ENCODE data around the gene OR6V1.
A peak's percentile ranks its signal among the peaks of the same experiment; 100 is the strongest.

OR6V1 gene, protein sequence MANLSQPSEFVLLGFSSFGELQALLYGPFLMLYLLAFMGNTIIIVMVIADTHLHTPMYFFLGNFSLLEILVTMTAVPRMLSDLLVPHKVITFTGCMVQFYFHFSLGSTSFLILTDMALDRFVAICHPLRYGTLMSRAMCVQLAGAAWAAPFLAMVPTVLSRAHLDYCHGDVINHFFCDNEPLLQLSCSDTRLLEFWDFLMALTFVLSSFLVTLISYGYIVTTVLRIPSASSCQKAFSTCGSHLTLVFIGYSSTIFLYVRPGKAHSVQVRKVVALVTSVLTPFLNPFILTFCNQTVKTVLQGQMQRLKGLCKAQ

GRCh38 chr7:143052041-143052440 is at the start of gene OR6V1:
Gene OR6V1 (plus strand): TSS chr7:143052341. CDS start chr7:143052341, 0 bp downstream.
- no peak for DNase-seq (ENCODE audit: low spot score)

DNA sequence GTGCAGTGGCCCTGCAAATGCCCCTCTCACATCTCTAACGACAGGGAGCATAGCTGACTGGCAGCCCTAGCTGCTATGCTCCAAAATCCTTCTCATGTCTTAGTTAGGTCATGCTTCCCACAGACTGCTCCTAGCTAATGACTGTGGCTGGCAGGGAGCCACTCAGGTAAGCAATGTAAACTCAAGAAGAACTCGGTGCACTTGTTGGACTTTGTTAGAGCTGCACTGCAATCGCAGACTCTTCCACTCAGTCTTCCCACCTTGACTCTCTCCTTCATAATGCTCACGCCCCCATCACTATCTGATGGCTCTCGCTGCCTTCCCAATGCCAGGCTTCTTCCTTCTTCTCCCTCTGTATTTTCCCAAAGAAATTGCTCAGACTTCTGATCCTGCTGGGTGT is 49.2 kb upstream of the OR6V1 start:
- no peak for DNase-seq (ENCODE audit: low spot score)

DNA sequence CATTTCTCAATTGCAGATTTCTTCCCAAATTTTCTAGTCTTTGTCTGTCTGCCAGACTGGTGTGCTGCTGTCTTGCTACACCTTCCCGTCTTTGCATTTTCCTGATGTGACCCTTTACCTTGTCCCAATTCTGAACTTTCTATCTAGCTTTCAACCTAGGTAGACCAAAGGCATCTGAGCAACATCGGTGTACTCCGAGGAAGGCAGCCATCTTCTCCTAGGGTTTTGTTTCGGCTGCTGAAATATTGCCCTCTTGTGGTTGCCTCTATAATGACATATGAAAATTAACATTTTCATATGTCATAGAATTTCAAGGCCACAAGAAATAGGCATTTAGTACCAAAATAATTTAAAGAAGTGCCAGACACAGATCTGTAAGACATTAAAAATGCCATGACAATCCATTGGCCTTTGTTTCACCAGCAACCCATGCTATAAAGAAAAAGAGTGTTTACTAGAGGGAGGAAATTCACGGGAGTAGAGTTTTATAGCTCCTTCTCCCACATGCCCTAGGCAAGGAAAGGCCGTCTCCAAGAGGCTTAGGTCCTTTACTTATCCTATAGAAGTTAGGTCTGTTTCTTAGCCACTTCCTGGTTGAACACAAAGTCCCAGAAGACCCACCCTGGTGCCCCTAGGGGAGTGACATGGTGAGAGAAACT is 48.6 kb upstream of the OR6V1 start:
- DNase-seq (ENCODE audit: low spot score) = peak; percentile 52

DNA sequence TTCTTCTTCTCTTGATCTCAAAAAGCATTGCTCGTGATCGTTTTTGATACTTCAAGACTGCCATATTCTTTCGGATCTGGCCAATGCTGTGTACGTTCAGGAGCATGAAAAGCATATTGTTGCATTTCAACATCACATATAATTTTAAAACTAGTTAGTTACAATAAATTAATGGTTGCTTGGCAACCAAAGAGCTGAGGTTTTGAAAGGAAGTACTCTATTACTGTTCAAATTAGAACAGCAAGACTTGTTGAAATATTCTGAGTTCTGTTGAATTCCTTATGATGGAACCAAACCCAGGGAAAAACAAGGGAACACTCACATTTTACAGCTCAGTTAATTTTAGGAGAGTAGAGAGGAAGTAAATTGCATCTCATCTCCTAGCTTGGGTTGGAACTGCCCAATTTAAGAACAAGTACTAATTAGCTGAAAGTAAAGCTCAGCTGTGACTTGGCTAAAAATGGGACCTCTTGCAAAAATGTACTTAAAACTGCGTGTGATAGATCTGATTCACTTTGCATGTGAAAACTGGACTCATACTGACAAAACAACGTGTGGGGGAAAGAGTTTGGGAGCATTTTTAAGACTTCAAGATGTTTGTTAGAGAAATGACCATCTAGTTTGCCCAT is 46.4 kb upstream of the OR6V1 start:
- DNase-seq (ENCODE audit: low spot score) = no peak

DNA sequence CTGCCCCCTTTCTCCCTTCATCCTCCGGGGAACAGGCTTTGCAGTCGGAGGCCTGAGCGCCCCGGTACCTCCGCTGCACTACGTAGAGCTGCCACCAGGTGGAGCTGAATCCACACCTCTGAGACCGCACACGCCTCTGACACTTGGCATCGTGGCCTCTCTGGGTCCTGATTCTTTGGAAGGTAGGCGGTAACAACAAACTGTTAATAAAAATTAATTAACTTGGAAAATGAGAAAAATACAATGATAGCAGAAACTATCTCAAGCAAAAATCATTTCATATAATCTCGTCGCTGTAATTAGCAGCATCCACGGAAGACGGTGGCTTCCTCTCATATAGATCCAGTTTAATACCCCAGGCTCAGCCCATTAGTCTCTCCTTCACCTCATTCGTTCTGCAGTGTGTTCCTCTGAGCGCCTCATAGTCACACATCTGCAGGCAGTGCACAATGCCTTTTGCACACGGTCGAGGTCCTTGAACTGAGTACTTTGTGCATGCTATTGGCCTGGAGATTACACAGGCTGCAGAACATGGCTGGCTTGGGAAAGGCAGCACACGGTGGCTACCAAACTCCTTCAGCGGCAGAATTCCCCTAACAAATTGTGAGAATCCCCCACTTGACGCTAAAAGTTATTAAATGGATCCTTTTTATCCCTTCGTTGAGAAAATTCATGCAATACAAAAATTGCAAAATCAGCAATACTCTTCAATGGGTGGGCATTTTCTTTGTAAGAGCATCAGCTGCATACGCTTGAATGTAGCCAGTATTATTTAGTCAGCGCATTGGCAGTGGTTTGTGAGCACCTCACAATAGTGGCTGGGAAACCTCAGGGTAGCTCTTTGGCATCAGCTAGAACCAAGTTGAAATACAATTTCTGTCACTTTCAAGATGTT is 43.9 kb upstream of the OR6V1 start:
- DNase-seq (ENCODE audit: low spot score) = peak; percentile 88

GRCh38 chr7:143012001-143012400 is 40.1 kb upstream of the OR6V1 start:
- no peak for DNase-seq (ENCODE audit: low spot score)

DNA sequence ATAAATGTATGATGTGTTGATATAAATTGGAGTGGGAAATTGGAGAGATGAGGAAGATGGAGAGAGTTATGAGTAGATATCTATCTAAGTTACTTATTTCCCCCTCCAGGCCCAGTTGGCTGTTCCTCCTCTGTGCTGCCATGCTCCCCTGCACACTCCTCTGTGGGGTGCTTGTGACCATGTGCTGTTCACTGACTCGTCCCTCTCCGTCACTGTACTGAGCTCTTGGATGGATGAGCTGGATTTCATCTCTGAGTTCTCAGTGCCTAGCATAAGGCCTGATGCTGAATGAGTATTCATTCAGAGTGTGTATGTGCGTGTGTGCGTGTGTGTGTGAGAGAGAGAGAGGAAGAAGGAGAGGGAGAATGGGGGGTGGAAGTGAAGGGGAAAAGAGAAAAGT is 39.7 kb upstream of the OR6V1 start:
- no peak for DNase-seq (ENCODE audit: low spot score)

DNA sequence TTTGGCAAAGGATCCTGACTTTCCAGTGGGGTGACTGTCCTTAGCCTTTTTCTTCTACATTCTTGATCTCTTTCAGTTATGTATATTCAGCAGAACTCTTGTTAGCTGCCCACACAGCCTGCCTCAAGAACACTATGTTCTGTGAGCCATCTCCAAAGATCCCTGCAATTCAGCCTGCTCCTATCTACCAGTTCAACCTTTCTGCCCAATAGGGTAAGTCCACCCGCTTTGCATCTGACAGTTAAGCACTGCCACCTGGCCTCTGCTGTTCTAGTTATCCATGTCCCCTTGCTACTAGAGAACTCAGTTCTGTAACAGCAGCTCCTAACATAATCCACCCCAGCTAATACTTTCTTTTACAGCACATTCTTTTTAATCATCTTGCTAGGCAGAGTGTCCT is 38.7 kb upstream of the OR6V1 start:
- no peak for DNase-seq (ENCODE audit: low spot score)

DNA sequence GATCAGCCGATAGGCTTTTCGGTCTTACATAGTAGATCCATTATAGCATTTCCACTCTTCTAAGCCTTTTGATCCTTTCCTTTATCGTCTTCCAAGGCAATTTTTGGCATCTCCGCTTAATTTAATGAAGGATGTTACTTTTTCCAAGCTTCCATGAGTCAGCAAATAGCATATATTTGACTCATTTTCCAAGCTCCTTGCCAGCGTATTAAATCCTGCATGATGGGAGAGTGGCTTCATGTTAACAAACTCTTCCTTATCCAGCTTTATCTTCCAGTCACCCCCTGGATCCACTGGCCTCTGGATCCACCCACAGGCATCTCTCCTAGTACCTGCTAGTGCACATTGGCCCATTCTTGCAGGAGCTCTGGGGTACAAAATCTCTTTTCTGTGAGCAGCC is 38.2 kb upstream of the OR6V1 start:
- no peak for DNase-seq (ENCODE audit: low spot score)

DNA sequence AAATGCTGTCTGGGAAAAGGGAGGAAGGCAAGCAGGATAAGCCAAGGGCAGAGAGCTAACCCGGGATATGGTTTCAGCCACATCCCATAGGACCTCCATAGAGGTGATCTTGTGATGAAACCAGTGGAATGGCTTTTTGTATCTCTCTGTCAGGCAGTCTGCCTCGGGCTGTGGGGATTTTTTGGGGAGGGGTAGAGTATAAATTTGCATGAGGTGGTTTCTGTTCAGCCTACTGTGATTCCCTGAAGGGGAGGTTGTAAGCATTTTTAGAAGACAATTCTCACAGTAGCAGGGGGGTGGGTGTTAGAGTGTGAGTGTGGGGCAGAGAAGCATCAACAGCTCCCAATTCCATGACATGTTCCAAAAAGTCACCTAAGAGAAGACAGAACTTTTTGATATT is 37.1 kb upstream of the OR6V1 start:
- no peak for DNase-seq (ENCODE audit: low spot score)

- no peak for DNase-seq (ENCODE audit: low spot score)
Observed at GRCh38 chr7:143015926-143016490, 36.1 kb upstream of the OR6V1 start.

- DNase-seq (ENCODE audit: low spot score) = no peak
Observed at GRCh38 chr7:143016996-143017395, 35.1 kb upstream of the OR6V1 start.

DNA sequence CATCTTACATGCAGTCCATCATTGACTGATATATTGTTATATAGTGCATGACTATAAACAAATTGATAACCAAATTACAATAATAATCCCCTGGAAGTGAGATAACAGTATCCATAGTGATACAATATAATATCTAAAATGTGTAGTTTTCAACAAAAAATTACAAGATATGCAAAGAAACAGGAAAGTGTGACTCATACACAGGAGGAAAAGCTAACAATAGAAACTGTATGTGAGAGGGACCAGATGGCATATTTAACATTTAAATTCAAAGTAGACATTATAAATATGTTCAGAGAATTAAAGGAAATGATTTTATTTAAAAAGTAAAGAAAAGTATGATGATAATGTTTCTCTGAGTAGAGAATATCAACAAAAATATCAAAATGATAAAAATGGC is 33.2 kb upstream of the OR6V1 start:
- no peak for DNase-seq (ENCODE audit: low spot score)

DNA sequence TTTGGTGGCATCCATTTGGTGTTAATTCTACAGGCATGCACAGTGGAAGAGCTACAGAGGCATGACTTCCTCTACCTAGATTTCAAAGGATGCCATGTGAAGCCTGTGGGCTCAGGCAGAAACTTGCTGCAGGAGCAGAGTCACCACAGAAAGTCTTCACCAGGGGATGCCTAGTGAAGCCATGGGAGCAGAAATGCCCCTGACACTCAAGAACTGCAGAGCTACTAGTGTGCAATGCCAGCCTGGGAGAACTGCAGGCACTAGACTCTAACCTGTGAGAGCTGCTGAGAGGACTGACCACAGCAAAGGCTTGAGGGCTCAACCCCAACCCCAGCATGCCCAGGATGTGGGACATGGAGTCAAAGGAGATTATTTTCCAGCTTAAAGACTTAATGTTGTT is 29.1 kb upstream of the OR6V1 start:
- no peak for DNase-seq (ENCODE audit: low spot score)

DNA sequence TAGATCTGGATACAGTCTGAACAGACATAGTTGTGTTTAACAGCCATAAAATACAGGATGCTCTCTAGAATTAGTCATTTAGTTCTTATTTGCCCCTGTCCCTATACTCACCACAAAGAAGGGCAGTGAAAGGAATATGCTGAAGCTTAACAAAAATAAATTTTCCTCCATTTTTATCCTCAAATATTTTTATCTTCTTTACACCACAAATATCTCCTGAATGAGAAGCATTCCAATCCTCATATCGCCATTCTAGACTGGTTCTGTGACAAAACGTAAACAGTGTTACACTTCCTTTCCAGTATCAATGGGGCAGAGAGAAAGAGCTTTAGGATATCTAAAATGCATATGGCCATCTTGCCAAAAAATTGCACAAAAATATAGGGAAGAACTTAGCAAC is 26.8 kb upstream of the OR6V1 start:
- DNase-seq (ENCODE audit: low spot score) = no peak

DNA sequence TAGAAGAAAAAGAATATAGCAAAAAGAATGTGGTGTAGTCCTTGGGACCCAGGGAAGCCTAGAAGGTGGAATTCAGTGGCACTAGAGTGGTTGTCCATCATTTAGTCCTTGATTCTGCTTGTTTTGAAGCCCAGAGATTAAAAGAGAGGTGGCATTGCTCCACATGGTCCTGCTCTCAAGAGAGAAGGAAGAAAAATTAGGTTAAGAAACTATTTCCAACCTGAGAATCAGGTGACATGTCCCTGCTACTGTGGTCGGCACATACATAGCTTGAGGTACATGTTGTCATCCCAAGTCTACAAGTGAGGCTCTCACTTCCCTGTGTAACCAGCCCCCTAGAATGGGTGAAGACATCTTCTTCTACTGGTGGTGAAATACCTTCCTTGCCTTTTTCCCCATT is 25.1 kb upstream of the OR6V1 start, which contains the start of gene OR9A2:
Gene OR9A2 (minus strand): TSS at position 101 of the 400 bp plus-strand sequence. CDS start 0 bp downstream, at position 101.
- DNase-seq (ENCODE audit: low spot score) = no peak

DNA sequence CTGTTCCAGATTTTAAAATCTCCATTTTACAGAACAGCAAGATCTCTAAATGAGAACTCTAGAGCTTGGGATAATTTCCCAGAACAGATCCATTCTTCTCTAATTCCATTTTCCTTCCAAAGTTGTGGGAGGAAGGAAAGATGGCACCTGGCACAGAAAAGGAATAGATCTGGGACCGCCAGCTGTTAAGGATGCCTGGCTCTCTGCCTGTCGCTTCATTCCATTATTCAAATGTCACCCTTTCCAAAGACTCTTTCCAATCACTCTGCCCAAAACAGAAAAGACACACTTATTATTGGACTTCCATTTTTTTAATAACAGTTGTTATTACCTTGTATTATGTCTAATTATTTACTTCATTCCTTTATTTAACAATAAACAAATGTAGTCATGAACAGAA is 24.5 kb upstream of the OR6V1 start:
- DNase-seq (ENCODE audit: low spot score) = no peak

DNA sequence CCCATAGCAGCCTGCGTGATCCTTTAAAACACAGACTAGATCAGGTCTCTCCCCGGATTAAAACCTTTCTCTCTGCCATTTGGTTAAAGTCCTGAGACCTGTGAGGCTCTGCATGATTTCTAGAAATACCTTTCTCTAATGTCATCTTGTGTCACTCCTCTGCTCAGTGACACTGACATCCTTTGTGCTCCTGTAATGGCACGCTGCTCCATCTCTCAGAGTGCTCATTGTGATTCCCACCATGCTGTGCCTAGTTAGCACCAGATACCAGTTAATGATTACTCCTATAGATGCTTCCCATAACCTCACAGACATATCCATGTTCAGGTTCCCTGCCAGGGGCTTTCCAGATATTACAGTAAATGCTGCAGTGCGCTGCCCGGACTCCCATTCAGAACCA is 13.5 kb upstream of the OR6V1 start:
- no peak for DNase-seq (ENCODE audit: low spot score)

- no peak for DNase-seq (ENCODE audit: low spot score)
Observed at GRCh38 chr7:143040209-143040715, 11.9 kb upstream of the OR6V1 start.

- DNase-seq (ENCODE audit: low spot score) = no peak
Observed at GRCh38 chr7:143041346-143041745, 10.8 kb upstream of the OR6V1 start.

DNA sequence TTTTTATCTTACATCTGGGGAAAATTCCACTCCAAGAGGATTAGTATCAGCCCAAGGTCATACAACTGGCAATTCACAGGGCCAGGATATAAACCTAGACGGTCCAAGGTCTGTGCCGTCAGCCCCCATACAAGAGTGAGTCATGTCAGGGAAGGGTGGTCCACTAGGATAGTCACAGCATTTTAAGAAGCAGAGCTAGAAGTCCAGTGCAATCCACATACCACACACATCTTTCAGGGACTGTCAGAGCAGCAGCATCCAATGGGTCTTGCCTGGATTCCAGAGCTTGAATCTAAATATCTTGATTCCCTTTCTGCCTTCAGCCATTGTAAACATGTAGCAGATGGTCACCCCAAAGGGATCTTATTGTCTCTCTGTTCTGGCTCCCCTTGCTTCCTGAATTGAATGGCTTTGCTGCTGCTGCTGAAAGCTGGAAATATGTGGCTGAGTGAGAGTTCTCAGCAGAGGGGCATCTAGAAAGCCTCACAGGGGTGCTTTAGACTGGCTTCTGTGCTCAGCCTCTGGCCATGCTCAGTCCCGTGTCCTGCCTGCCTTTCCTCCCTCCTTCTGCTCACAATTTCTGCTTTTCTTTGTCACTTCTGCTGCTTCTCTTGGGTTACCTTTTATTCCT is 9.9 kb upstream of the OR6V1 start:
- peak; percentile 12 for DNase-seq (ENCODE audit: low spot score)
